ENCODE measurements around the gene DDIT3. TPM values are rescaled to one million over a fixed set of nuclear protein-coding genes. Genes with fewer than 3 reads are reported as not detected.

Gene DDIT3
- total and polyA plus RNA-seq, 2 of the 8 experiments (the other 6 are each of a cell fraction or from before 2014, with no cell fraction given), result 4.9 to 5.7 TPM

GRCh38 chr12:57551637-57552305 lies 31.5 kb upstream of the DDIT3 start:
- Histone ChIP-seq H3K36me3 (ENCODE audit: control insufficient read depth in 2 of 4, insufficient read depth in 4 of 4, low read length in 3 of 4) (no peaks in the 10 kb centered on the region; a peak in 1 of 8 replicates), H3K79me2 (ENCODE audit: control insufficient read depth in 1 of 2, insufficient read depth in 2 of 2, low read length in 2 of 2) (peaks cover 0 to 34% of the 10 kb centered on the region in 2 experiments; a peak in 2 of 4 replicates), H4K91ac (replicated peaks; ENCODE audit: insufficient read length, low read length) (no peak overlapping the region), H3K56ac (replicated peaks; ENCODE audit: insufficient read length, low read depth, low read length) (no peak overlapping the region), H3K9ac (replicated peaks in 1 of 4; ENCODE audit: extremely low read depth in 1 of 4, low read depth in 3 of 4, low read length in 3 of 4) (0 out of 7 replicates have a peak overlapping the region, but pooled peaks of 1 of the 4 experiments have one; percentile 22), H2BK12ac (ENCODE audit: low read depth, low read length) (no peak overlapping the region), H4K20me1 (replicated peaks in 1 of 2; ENCODE audit: control insufficient read depth in 1 of 2, insufficient read depth in 2 of 2, low read length in 2 of 2) (peaks cover 7 to 9% of the 10 kb centered on the region in 2 experiments), H3K23ac (ENCODE audit: insufficient read length) (no peak overlapping the region), H3K14ac (ENCODE audit: insufficient read length) (no peak overlapping the region), H2AFZ (ENCODE audit: low read length) (no peak overlapping the region), H3K27me3 (replicated peaks in 1 of 4; ENCODE audit: control insufficient read depth in 3 of 4, extremely low read depth in 1 of 4, insufficient read depth in 3 of 4, low read length in 3 of 4) (peaks cover 0 to 5% (median 3%) of the 10 kb centered on the region in 4 experiments; a peak in 2 of 7 replicates), H2BK120ac (replicated peaks; ENCODE audit: low read depth, low read length) (no peak overlapping the region), H3K18ac (ENCODE audit: extremely low read depth, low read length) (no peak overlapping the region; the same call in 1 of the 2 replicates), H4K5ac (ENCODE audit: insufficient read length, low read depth, low read length) (no peak overlapping the region), H3K27ac (ENCODE audit: low read depth, low read length) (no peak overlapping the region), H3K4me3 (ENCODE audit: extremely low read depth in 1 of 4, insufficient read depth in 2 of 4, low read depth in 3 of 4, low read length in 4 of 4) (peak overlapping the region in 2 of 4 experiments; percentile 11 to 96; a peak in 2 of 8 replicates), H3K9me3 (ENCODE audit: insufficient read depth in 2 of 2, low read depth in 1 of 2, low read length in 1 of 2) (no peaks in the 10 kb centered on the region), H3K4ac (replicated peaks; ENCODE audit: insufficient read length, low read depth, low read length) (no peak overlapping the region), H2BK20ac (ENCODE audit: low read length) (no peak overlapping the region), H3K4me2 (ENCODE audit: insufficient read depth in 1 of 2, low read depth in 2 of 2, low read length in 2 of 2) (peak overlapping the region; percentile 40 to 69; a peak in 3 of 4 replicates), H4K8ac (ENCODE audit: extremely low read depth, insufficient read depth, low read length) (no peak overlapping the region), H2AK5ac (ENCODE audit: low read depth, low read length) (no peak overlapping the region), H3K79me1 (ENCODE audit: low read depth, low read length) (peaks cover 10% of the 10 kb centered on the region), H2BK15ac (ENCODE audit: low read length) (no peak overlapping the region), H3K4me1 (replicated peaks in 1 of 4; ENCODE audit: control insufficient read depth in 3 of 4, insufficient read depth in 4 of 4, low read length in 3 of 4) (peaks cover 4 to 20% (median 11%) of the 10 kb centered on the region in 4 experiments; a peak in 6 of 7 replicates), H3K23me2 (ENCODE audit: low read depth, low read length) (peaks cover 13% of the 10 kb centered on the region), H2BK5ac (ENCODE audit: low read depth, low read length) (no peak overlapping the region)
- no peak for DNase-seq (ENCODE audit: low read depth in 1 of 2, low spot score in 2 of 2)
- no peak for FAIRE-seq
- POLR2A ChIA-PET (ENCODE audit: partially characterized antibody), result interaction anchor here (0.9 to 2.5 kb wide), 7 partner anchors 13 to 93 kb away, joined by 3 to 9 read pairs (median 3); partner anchors contain the start of gene DDIT3
- CTCF ChIA-PET (ENCODE audit: partially characterized antibody), result interaction anchor here (0.6 to 3.1 kb wide), 6 partner anchors 11 to 184 kb away, joined by 3 to 26 read pairs (median 3); no protein-coding TSS in a partner anchor
- 81% methylated on average over 3 of the region's 3 CpGs; no CpG with 5 or more reads in 1 of the 2 experiments for whole genome bisulfite sequencing, 2 experiments (ENCODE audit: extremely low coverage in 1 of 2, insufficient coverage in 1 of 2, insufficient read length in 1 of 2, insufficient replicate concordance in 2 of 2, low coverage in 1 of 2, low lambda C conversion rate in 2 of 2, missing lambda C conversion rate in 1 of 2)
- TF ChIP-seq RNF2 (IDR thresholded peaks at IDR 0.05; ENCODE audit: borderline replicate concordance, low read depth, low read length, missing control alignments, poor library complexity, severe bottlenecking) (no peak), HDAC6 (IDR thresholded peaks at IDR 0.05; ENCODE audit: low read depth, low read length) (no peak), SP2 (IDR thresholded peaks at IDR 0.05; ENCODE audit: low read length) (no peak), TAF1 (IDR thresholded peaks at IDR 0.05; ENCODE audit: low read depth, low read length) (no peak), RAD21 (IDR thresholded peaks at IDR 0.05 in 1 of 2, conservative IDR thresholded peaks at IDR 0.05 in 1 of 2; ENCODE audit: low read depth in 2 of 2, low read length in 2 of 2) (no peak), GTF2F1 (IDR thresholded peaks at IDR 0.05; ENCODE audit: borderline replicate concordance, low read depth, low read length) (no peak), KDM5A (IDR thresholded peaks at IDR 0.05; ENCODE audit: low read length) (no peak), EZH2 (IDR thresholded peaks at IDR 0.05; ENCODE audit: low read depth, low read length, severe bottlenecking) (no peak)
- TF ChIP-seq, protein P1, sequence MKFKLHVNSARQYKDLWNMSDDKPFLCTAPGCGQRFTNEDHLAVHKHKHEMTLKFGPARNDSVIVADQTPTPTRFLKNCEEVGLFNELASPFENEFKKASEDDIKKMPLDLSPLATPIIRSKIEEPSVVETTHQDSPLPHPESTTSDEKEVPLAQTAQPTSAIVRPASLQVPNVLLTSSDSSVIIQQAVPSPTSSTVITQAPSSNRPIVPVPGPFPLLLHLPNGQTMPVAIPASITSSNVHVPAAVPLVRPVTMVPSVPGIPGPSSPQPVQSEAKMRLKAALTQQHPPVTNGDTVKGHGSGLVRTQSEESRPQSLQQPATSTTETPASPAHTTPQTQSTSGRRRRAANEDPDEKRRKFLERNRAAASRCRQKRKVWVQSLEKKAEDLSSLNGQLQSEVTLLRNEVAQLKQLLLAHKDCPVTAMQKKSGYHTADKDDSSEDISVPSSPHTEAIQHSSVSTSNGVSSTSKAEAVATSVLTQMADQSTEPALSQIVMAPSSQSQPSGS (IDR thresholded peaks at IDR 0.05; ENCODE audit: low read length), result no peak

All from H1 (cell line).